ENCODE data around the gene FNIP2. TPM values are rescaled to one million over a fixed set of nuclear protein-coding genes. Genes with fewer than 3 reads are reported as not detected.
A peak's percentile ranks its signal among the peaks of the same experiment; 100 is the strongest.
"Not testable (repeated sequence)": the region's sequence is repeated elsewhere in the genome, so short reads cannot be mapped to it uniquely, and the experiment has no call there.

The FNIP2 gene
- total RNA-seq, 3 donors from 2014 or later (not counting 1 experiment from before 2014, with no cell fraction given) = 19.4 to 22.6 (median 21.8) TPM

- Mint-ChIP-seq H3K4me1 (no peaks in the 10 kb centered on the region), H3K4me3 (no peak overlapping the region), H3K27me3 (ENCODE audit: low read depth in 2 of 2) (no peaks in the 10 kb centered on the region), H3K9me3 (peaks cover 0 to 4% of the 10 kb centered on the region in 2 donors), H3K36me3 (no peaks in the 10 kb centered on the region), H3K27ac (no peak overlapping the region)
- H3K36me3 ChIP-seq (ENCODE audit: control insufficient read depth, insufficient read depth, low read length) = no peaks in the 10 kb centered on the region
- H3K27ac ChIP-seq (ENCODE audit: low read length) = no peak overlapping the region
- intact Hi-C loops (cut with micrococcal nuclease) = no loop called here
- H3K9me3 ChIP-seq (ENCODE audit: control insufficient read depth, insufficient read depth, low read length) = peaks cover 5% of the 10 kb centered on the region
- WGBS (ENCODE audit: insufficient coverage) = 80% methylated on average over 1 of the region's 2 CpGs
- DNase-seq (no peak), ATAC-seq (no peak)
- TF ChIP-seq CTCF (IDR thresholded peaks at IDR 0.05) = no peak
- no peaks in the 10 kb centered on the region for H3K4me1 ChIP-seq (ENCODE audit: control insufficient read depth, insufficient read depth, low read length)
- H3K4me3 ChIP-seq (ENCODE audit: low read length) = no peak overlapping the region
- no peaks in the 10 kb centered on the region for H3K27me3 ChIP-seq (ENCODE audit: control insufficient read depth, insufficient read depth, low read length)
Measured at GRCh38 chr4:158915683-158916241, 146.9 kb downstream of the FNIP2 start.

GRCh38 chr4:158920452-158920996 lies 151.7 kb downstream of the FNIP2 start:
- H3K27me3 ChIP-seq (ENCODE audit: control insufficient read depth, insufficient read depth, low read length); H3K4me3 Mint-ChIP-seq; H3K4me3 ChIP-seq (ENCODE audit: low read length); DNase-seq; H3K9me3 Mint-ChIP-seq; ATAC-seq; H3K27ac Mint-ChIP-seq; H3K27ac ChIP-seq (ENCODE audit: low read length); H3K4me1 Mint-ChIP-seq; H3K36me3 ChIP-seq (ENCODE audit: control insufficient read depth, insufficient read depth, low read length); intact Hi-C loops (cut with micrococcal nuclease); H3K9me3 ChIP-seq (ENCODE audit: control insufficient read depth, insufficient read depth, low read length); H3K4me1 ChIP-seq (ENCODE audit: control insufficient read depth, insufficient read depth, low read length); H3K27me3 Mint-ChIP-seq (ENCODE audit: low read depth in 2 of 2); H3K36me3 Mint-ChIP-seq: not testable (repeated sequence)
- WGBS (ENCODE audit: insufficient coverage) = 88% methylated on average over 8 of the region's 8 CpGs

GRCh38 chr4:158927774-158928173 lies 158.9 kb downstream of the FNIP2 start:
- 97% methylated on average over 19 of the region's 19 CpGs for WGBS (ENCODE audit: insufficient coverage)
- H3K9me3 Mint-ChIP-seq; H3K4me3 ChIP-seq (ENCODE audit: low read length); ATAC-seq; H3K36me3 ChIP-seq (ENCODE audit: control insufficient read depth, insufficient read depth, low read length); H3K4me1 ChIP-seq (ENCODE audit: control insufficient read depth, insufficient read depth, low read length); H3K27ac Mint-ChIP-seq; H3K36me3 Mint-ChIP-seq; H3K27me3 Mint-ChIP-seq (ENCODE audit: low read depth in 2 of 2); H3K27ac ChIP-seq (ENCODE audit: low read length); H3K4me3 Mint-ChIP-seq; DNase-seq; H3K9me3 ChIP-seq (ENCODE audit: control insufficient read depth, insufficient read depth, low read length); intact Hi-C loops (cut with micrococcal nuclease); H3K27me3 ChIP-seq (ENCODE audit: control insufficient read depth, insufficient read depth, low read length): not testable (repeated sequence)
- H3K4me1 Mint-ChIP-seq = peaks cover 15 to 19% of the 10 kb centered on the region in 2 donors

DNA sequence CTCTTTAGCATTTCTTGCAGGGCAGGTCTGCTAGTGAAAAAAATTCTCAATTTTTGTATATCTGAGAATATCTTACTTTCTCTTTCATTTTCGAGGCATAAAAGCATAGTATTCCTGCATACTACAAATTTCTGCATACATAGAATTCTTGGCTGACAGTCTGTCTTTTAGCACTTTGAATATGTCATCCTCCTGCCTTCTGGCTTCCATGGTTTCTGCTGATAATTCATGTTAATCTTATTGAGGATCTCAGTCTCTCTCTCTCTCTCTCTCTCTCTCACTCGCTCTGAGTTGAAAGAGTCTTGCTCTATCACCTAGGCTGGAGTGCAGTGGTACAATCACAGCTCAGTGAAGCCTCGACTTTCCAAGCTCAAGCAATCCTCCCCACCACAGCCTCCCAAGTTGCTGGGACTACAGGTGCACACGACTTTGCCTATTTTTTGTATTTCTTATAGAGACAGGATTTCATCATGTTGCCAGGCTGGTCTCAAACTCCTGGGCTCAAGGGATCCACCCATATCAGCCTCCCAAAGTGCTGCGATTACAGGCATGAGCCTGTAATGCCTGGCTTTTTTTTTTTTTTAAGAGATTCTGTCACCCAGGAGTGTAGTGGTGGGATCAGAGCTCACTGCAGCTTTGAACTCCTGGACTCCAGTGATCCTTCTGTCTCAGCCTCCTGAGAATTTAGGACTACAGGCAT lies 161.3 kb downstream of the FNIP2 start:
- peak overlapping the region; percentile 14 to 86 for H3K27ac Mint-ChIP-seq
- peak overlapping the region; percentile 28 for H3K4me3 ChIP-seq (ENCODE audit: low read length)
- no peaks in the 10 kb centered on the region for H3K9me3 Mint-ChIP-seq
- H3K27me3 ChIP-seq (ENCODE audit: control insufficient read depth, insufficient read depth, low read length) = no peaks in the 10 kb centered on the region
- no peaks in the 10 kb centered on the region for H3K36me3 ChIP-seq (ENCODE audit: control insufficient read depth, insufficient read depth, low read length)
- no peaks in the 10 kb centered on the region for H3K36me3 Mint-ChIP-seq
- peaks cover 5% of the 10 kb centered on the region for H3K4me1 ChIP-seq (ENCODE audit: control insufficient read depth, insufficient read depth, low read length)
- ATAC-seq (peak; percentile 56 to 62 (median 57)), DNase-seq (peak in 1 of 2 donors; percentile 6)
- no peaks in the 10 kb centered on the region for H3K27me3 Mint-ChIP-seq (ENCODE audit: low read depth in 2 of 2)
- TF ChIP-seq CTCF (IDR thresholded peaks at IDR 0.05) = no peak
- intact Hi-C loops (cut with micrococcal nuclease) = no loop called here
- WGBS (ENCODE audit: insufficient coverage) = 47% methylated on average over 5 of the region's 5 CpGs
- H3K27ac ChIP-seq (ENCODE audit: low read length) = no peak overlapping the region
- peaks cover 15 to 19% of the 10 kb centered on the region in 2 donors for H3K4me1 Mint-ChIP-seq
- peaks cover 6% of the 10 kb centered on the region for H3K9me3 ChIP-seq (ENCODE audit: control insufficient read depth, insufficient read depth, low read length)
- H3K4me3 Mint-ChIP-seq = peak overlapping the region; percentile 67

Measured in natural killer cell (primary cell).